Smooth muscle cell (in vitro differentiated cells): ENCODE results near the gene RABEP1. TPM values are rescaled to one million over a fixed set of nuclear protein-coding genes. Genes with fewer than 3 reads are reported as not detected.

Experiments used
- DNase-seq: peaks from one replicate; lab custom pipeline; 2025; ENCODE audit not compliant: unreplicated experiment; lab: John Stamatoyannopoulos, UW
- H2AFZ ChIP-seq: fragments of 200-600 bp; sonication (generic); 2 replicates; pipeline ENCODE4 v1.6.0; 2016; ENCODE audit warnings: antibody characterized with exemption, low read depth, mild to moderate bottlenecking
- H3F3A ChIP-seq: fragments of 200-600 bp; sonication (generic); 2 replicates; pipeline ENCODE4 v1.6.0; 2017; ENCODE audit warnings: antibody characterized with exemption, low read depth
- H3K27ac ChIP-seq: fragments of 200-600 bp; sonication (generic); 2 replicates; pipeline ENCODE4 v1.5.1; 2016; ENCODE audit warnings: low read depth, mild to moderate bottlenecking
- H3K27me3 ChIP-seq: fragments of 200-600 bp; sonication (generic); 2 replicates; pipeline ENCODE4 v1.6.1; 2016; ENCODE audit warnings: low read depth, mild to moderate bottlenecking
- H3K36me3 ChIP-seq: fragments of 200-600 bp; sonication (generic); 2 replicates; pipeline ENCODE4 v1.5.1; 2016; ENCODE audit warnings: low read depth
- H3K4me1 ChIP-seq: fragments of 200-600 bp; sonication (generic); 2 replicates; pipeline ENCODE4 v1.5.1; 2016; ENCODE audit warnings: low read depth
- H3K4me2 ChIP-seq: fragments of 200-600 bp; sonication (generic); 2 replicates; pipeline ENCODE4 v1.6.0; 2016; ENCODE audit warnings: mild to moderate bottlenecking
- H3K4me3 ChIP-seq: fragments of 200-600 bp; sonication (generic); 2 replicates; pipeline ENCODE4 v1.5.1; 2016; ENCODE audit warnings: mild to moderate bottlenecking
- H3K79me2 ChIP-seq: fragments of 200-600 bp; sonication (generic); 2 replicates; pipeline ENCODE4 v1.6.0; 2016; ENCODE audit warnings: low read depth, mild to moderate bottlenecking
- H3K9ac ChIP-seq: fragments of 200-600 bp; sonication (generic); 2 replicates; pipeline ENCODE4 v1.6.0; 2016; ENCODE audit warnings: low read depth
- H3K9me3 ChIP-seq: fragments of 200-600 bp; sonication (generic); replicated peaks from 2 replicates; pipeline ENCODE4 v1.5.1; 2016; ENCODE audit warnings: low read depth
- H4K20me1 ChIP-seq: fragments of 200-600 bp; sonication (generic); 2 replicates; pipeline ENCODE4 v1.6.0; 2016; ENCODE audit warnings: low read depth
- CTCF ChIP-seq: fragments of 200-600 bp; sonication (generic); IDR thresholded peaks from 2 replicates; pipeline ENCODE4 v1.5.1; 2017; ENCODE audit warnings: borderline replicate concordance, mild to moderate bottlenecking, antibody characterized with exemption; ENCODE audit not compliant: insufficient read depth, poor library complexity, severe bottlenecking
- WGBS: methylation state at CpG from one replicate; pipeline ENCODE4 v1.1.7; 2016; ENCODE audit warnings: low lambda C conversion rate; 5-methylcytosine and 5-hydroxymethylcytosine counted together
- polyA plus RNA-seq: library from polyadenylated mRNA; unstranded; fragments of >200 nt; fragmentation: Nextera tagmentation; extraction: Ambion mirVana; gene quantifications from 2 replicates; pipeline ENCODE4 v1.2.1, GENCODE V29; 2016
- total RNA-seq: library from RNA; depleted of rRNA; stranded (reverse); fragments of >200 nt; gene quantifications from 2 replicates; pipeline ENCODE4 v1.2.3, GENCODE V29; 2014

Gene RABEP1
- total and polyA plus RNA-seq, 2 experiments from 2014 or later: 25.3 to 26.5 TPM

- Histone ChIP-seq H2AFZ (no peak overlapping the region), H3K4me3 (no peak overlapping the region), H3K36me3 (no peaks in the 10 kb centered on the region), H3F3A (no peaks in the 10 kb centered on the region), H3K9me3 (no peaks in the 10 kb centered on the region), H4K20me1 (no peaks in the 10 kb centered on the region), H3K9ac (no peak overlapping the region), H3K79me2 (no peaks in the 10 kb centered on the region), H3K4me1 (no peaks in the 10 kb centered on the region), H3K27me3 (no peaks in the 10 kb centered on the region), H3K4me2 (no peak overlapping the region), H3K27ac (no peak overlapping the region)
- no peak for DNase-seq
- WGBS: 71% methylated on average over 6 of the region's 6 CpGs
- no peak for TF ChIP-seq CTCF
Measured at GRCh38 chr17:5373112-5373511, 91.0 kb downstream of the RABEP1 start.

GRCh38 chr17:5378566-5379207, 96.6 kb downstream of the RABEP1 start:
- H2AFZ ChIP-seq: no peak overlapping the region
- no peaks in the 10 kb centered on the region for H4K20me1 ChIP-seq
- TF ChIP-seq CTCF: no peak
- no peaks in the 10 kb centered on the region for H3K27me3 ChIP-seq
- H3K4me3 ChIP-seq: no peak overlapping the region
- 98% methylated on average over 3 of the region's 3 CpGs for whole genome bisulfite sequencing
- no peaks in the 10 kb centered on the region for H3K4me1 ChIP-seq
- no peaks in the 10 kb centered on the region for H3K9me3 ChIP-seq
- H3K4me2 ChIP-seq: no peak overlapping the region
- H3K79me2 ChIP-seq: no peaks in the 10 kb centered on the region
- H3K9ac ChIP-seq: no peak overlapping the region
- no peak overlapping the region for H3K27ac ChIP-seq
- H3F3A ChIP-seq: no peaks in the 10 kb centered on the region
- H3K36me3 ChIP-seq: peaks cover 12% of the 10 kb centered on the region
- DNase-seq: no peak

- no peak for DNase-seq
- Histone ChIP-seq H3K9ac (no peak overlapping the region), H3K79me2 (no peaks in the 10 kb centered on the region), H3K27me3 (no peaks in the 10 kb centered on the region), H3K9me3 (no peaks in the 10 kb centered on the region), H3K36me3 (peaks cover 17% of the 10 kb centered on the region), H2AFZ (no peak overlapping the region), H3K4me2 (no peak overlapping the region), H3K4me3 (no peak overlapping the region), H3K27ac (no peak overlapping the region), H3F3A (no peaks in the 10 kb centered on the region), H3K4me1 (no peaks in the 10 kb centered on the region), H4K20me1 (no peaks in the 10 kb centered on the region)
- 93% methylated on average over 11 of the region's 11 CpGs for WGBS
- TF ChIP-seq CTCF: no peak
Measured at GRCh38 chr17:5379351-5380107, 97.4 kb downstream of the RABEP1 start.
